GM06990 (cell line): Measurements from ENCODE around the gene POLR2A.

Experiments
- DNase-seq: peaks from one replicate; pipeline ENCODE4 v3.0.0-alpha.2; 2011; ENCODE audit not compliant: insufficient read length; ENCODE audit errors: extremely low read depth
- H3K27me3 ChIP-seq: replicated peaks from 2 replicates; pipeline ENCODE4 v1.6.0; 2011; ENCODE audit warnings: low read length; ENCODE audit not compliant: control insufficient read depth, insufficient read depth
- H3K36me3 ChIP-seq: 2 replicates; pipeline ENCODE4 v1.5.1; 2011; ENCODE audit warnings: low read length; ENCODE audit not compliant: control insufficient read depth, insufficient read depth
- H3K4me3 ChIP-seq: replicated peaks from 2 replicates; pipeline ENCODE4 v1.5.1; 2011; ENCODE audit warnings: low read depth, mild to moderate bottlenecking, control low read depth, low read length
- CTCF ChIP-seq: IDR thresholded peaks from 2 replicates; pipeline ENCODE4 v1.5.1; 2011; ENCODE audit warnings: low read length, control low read depth, mild to moderate bottlenecking, inconsistent platforms; ENCODE audit not compliant: insufficient read depth, poor library complexity, severe bottlenecking

POLR2A gene

GRCh38 chr17:7437950-7438614, 46.1 kb upstream of the POLR2A start:
- Histone ChIP-seq H3K36me3 (no peaks in the 10 kb centered on the region; the same call in 1 of the 2 replicates), H3K4me3 (peak overlapping the region; percentile 29; the same call in 1 of the 2 replicates), H3K27me3 (no peaks in the 10 kb centered on the region)
- no peak for TF ChIP-seq CTCF
- DNase-seq: peak; percentile 42

- H3K4me3 ChIP-seq: peak overlapping the region; percentile 68
- no peak for DNase-seq
Measured at GRCh38 chr17:7438656-7439460, 45.3 kb upstream of the POLR2A start.

GRCh38 chr17:7439462-7440112, 44.6 kb upstream of the POLR2A start, which contains the start of gene FGF11:
FGF11 (plus strand) TSS chr17:7439512; CDS start chr17:7439621, 109 bp downstream.
- TF ChIP-seq CTCF: no peak
- peak; percentile 42 for DNase-seq
- Histone ChIP-seq H3K4me3 (peak within 1 kb of the TSS; percentile 68), H3K36me3 (no peaks in the 10 kb centered on the region; the same call in 1 of the 2 replicates), H3K27me3 (no peaks in the 10 kb centered on the region)

More at GRCh38 chr17:7438656-7439460, 45.3 kb upstream of the POLR2A start:
- H3K27me3 ChIP-seq: no peaks in the 10 kb centered on the region
- H3K36me3 ChIP-seq: no peaks in the 10 kb centered on the region; the same call in 1 of the 2 replicates
- no peak for TF ChIP-seq CTCF

- Histone ChIP-seq H3K27me3 (no peaks in the 10 kb centered on the region), H3K4me3 (peak overlapping the region; percentile 68)
- peak; percentile 58 for DNase-seq
Measured at GRCh38 chr17:7440113-7440833, 43.9 kb upstream of the POLR2A start.

More at GRCh38 chr17:7440113-7440833, 43.9 kb upstream of the POLR2A start:
- no peaks in the 10 kb centered on the region; the same call in 1 of the 2 replicates for H3K36me3 ChIP-seq
- no peak for TF ChIP-seq CTCF
